DND-41 (cell line): Measurements from ENCODE around the gene SOX3.

Experiments
- ATAC-seq: fragments of 200-7000 bp; cut with Tn5 transposase; 3 replicates; pipeline ENCODE4 v1.9.1; 2021; ENCODE audit warnings: low read depth; ENCODE audit not compliant: insufficient read depth
- DNase-seq: peaks from one replicate; pipeline ENCODE4 v3.0.0-alpha.2; 2020
- H2AFZ ChIP-seq: 2 replicates; pipeline ENCODE4 v1.6.0; 2012; ENCODE audit warnings: low read depth, low read length
- H3K27ac ChIP-seq: 2 replicates; pipeline ENCODE4 v1.5.1; 2012; ENCODE audit warnings: low read length, inconsistent platforms
- H3K27me3 ChIP-seq: fragments of 200-600 bp; sonication (generic); 2 replicates; pipeline ENCODE4 v1.6.0; 2012; ENCODE audit warnings: low read length, mild to moderate bottlenecking, inconsistent platforms; ENCODE audit not compliant: insufficient read depth, poor library complexity
- H3K36me3 ChIP-seq: 2 replicates; pipeline ENCODE4 v1.5.1; 2012; ENCODE audit warnings: low read length, inconsistent platforms; ENCODE audit not compliant: insufficient read depth
- H3K4me1 ChIP-seq: 2 replicates; pipeline ENCODE4 v1.5.1; 2012; ENCODE audit warnings: mild to moderate bottlenecking, low read length; ENCODE audit not compliant: insufficient read depth
- H3K4me2 ChIP-seq: 2 replicates; pipeline ENCODE4 v1.6.0; 2012; ENCODE audit warnings: mild to moderate bottlenecking, moderate library complexity, low read length, inconsistent platforms; ENCODE audit not compliant: insufficient read depth
- H3K4me3 ChIP-seq, 2 experiments: fragments of 200-600 bp in 1 of 2; shearing (Covaris generic) in 1 of 2; 2 replicates each; pipeline ENCODE4 v1.5.1; 2012 to 2016; ENCODE audit warnings: inconsistent platforms in 2 of 2, low read length in 2 of 2, mild to moderate bottlenecking in 2 of 2, low read depth in 1 of 2, moderate library complexity in 1 of 2
- H3K79me2 ChIP-seq: 2 replicates; pipeline ENCODE4 v1.6.0; 2012; ENCODE audit warnings: low read length, inconsistent platforms; ENCODE audit not compliant: insufficient read depth
- H3K9ac ChIP-seq: 2 replicates; pipeline ENCODE4 v1.6.0; 2012; ENCODE audit warnings: low read depth, mild to moderate bottlenecking, inconsistent platforms, low read length, moderate library complexity
- H3K9me3 ChIP-seq: 2 replicates; pipeline ENCODE4 v1.5.1; 2012; ENCODE audit warnings: low read length, moderate library complexity, mild to moderate bottlenecking, inconsistent platforms; ENCODE audit not compliant: insufficient read depth, severe bottlenecking
- H4K20me1 ChIP-seq: 2 replicates; pipeline ENCODE4 v1.6.0; 2012; ENCODE audit warnings: low read length; ENCODE audit not compliant: insufficient read depth
- CTCF ChIP-seq: IDR thresholded peaks from 2 replicates; pipeline ENCODE4 v1.5.1; 2012; ENCODE audit warnings: borderline replicate concordance, low read length, moderate library complexity, mild to moderate bottlenecking; ENCODE audit not compliant: poor library complexity, severe bottlenecking; ENCODE audit errors: extremely low read depth
- EZH2 ChIP-seq: IDR thresholded peaks from 3 replicates; pipeline ENCODE4 v1.6.1; 2012; ENCODE audit warnings: borderline replicate concordance, low read depth, mild to moderate bottlenecking, moderate library complexity, low read length, inconsistent platforms; ENCODE audit not compliant: severe bottlenecking

Gene SOX3

GRCh38 chrX:140501940-140502468 lies 2.9 kb downstream of the SOX3 start:
- H3K4me3 ChIP-seq, result no peak overlapping the region
- no peaks in the 10 kb centered on the region for H3K4me1 ChIP-seq
- no peak overlapping the region for H3K27ac ChIP-seq
- no peak overlapping the region for H3K9ac ChIP-seq
- H3K9me3 ChIP-seq, result no peaks in the 10 kb centered on the region
- no peak for TF ChIP-seq EZH2
- TF ChIP-seq CTCF, result no peak
- H3K79me2 ChIP-seq, result no peaks in the 10 kb centered on the region
- no peaks in the 10 kb centered on the region for H4K20me1 ChIP-seq
- DNase-seq (no peak), ATAC-seq (no peak)
- H3K27me3 ChIP-seq, result no peaks in the 10 kb centered on the region
- H3K36me3 ChIP-seq, result no peaks in the 10 kb centered on the region
- H2AFZ ChIP-seq, result no peak overlapping the region
- H3K4me2 ChIP-seq, result no peak overlapping the region

- no peaks in the 10 kb centered on the region for H3K79me2 ChIP-seq
- H3K9me3 ChIP-seq, result no peaks in the 10 kb centered on the region
- H3K27me3 ChIP-seq, result no peaks in the 10 kb centered on the region
- no peak overlapping the region for H2AFZ ChIP-seq
- H3K36me3 ChIP-seq, result no peaks in the 10 kb centered on the region
- H3K4me3 ChIP-seq, result no peak overlapping the region
- no peak overlapping the region for H3K9ac ChIP-seq
- no peaks in the 10 kb centered on the region for H3K4me1 ChIP-seq
- no peak overlapping the region for H3K27ac ChIP-seq
- DNase-seq, result no peak
- no peak for TF ChIP-seq EZH2
- no peak for TF ChIP-seq CTCF
- H4K20me1 ChIP-seq, result no peaks in the 10 kb centered on the region
- H3K4me2 ChIP-seq, result no peak overlapping the region
- no peak for ATAC-seq
Measured at GRCh38 chrX:140501321-140501720, 3.5 kb downstream of the SOX3 start.

DNA sequence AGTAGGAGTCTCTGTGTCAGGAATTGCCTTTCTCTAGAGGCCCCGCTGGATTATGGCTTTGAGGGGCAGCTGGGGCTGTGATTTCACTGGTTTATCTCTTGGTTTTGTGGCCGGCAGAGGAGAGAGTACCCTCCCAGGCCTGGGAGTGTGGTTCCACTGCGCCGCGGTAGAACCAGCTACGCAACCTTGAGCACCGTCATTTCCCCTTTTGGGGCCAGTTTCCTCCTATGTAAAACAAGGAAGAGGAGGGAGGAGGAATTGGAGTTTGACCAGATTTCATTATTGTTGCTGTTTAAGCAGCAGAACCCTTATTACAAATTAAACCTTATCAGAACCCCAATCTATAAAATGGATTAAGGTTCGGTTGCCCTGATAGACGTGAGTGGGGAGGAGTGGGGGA lies 4.4 kb downstream of the SOX3 start:
- Histone ChIP-seq H3K36me3 (no peaks in the 10 kb centered on the region), H3K27ac (no peak overlapping the region), H3K9me3 (no peaks in the 10 kb centered on the region), H3K4me1 (no peaks in the 10 kb centered on the region), H3K27me3 (no peaks in the 10 kb centered on the region), H3K4me3 (no peak overlapping the region), H3K79me2 (no peaks in the 10 kb centered on the region), H2AFZ (no peak overlapping the region), H4K20me1 (no peaks in the 10 kb centered on the region), H3K4me2 (no peak overlapping the region), H3K9ac (no peak overlapping the region)
- ATAC-seq (no peak), DNase-seq (no peak)
- no peak for TF ChIP-seq CTCF
- TF ChIP-seq EZH2, result no peak

GRCh38 chrX:140495739-140496138 lies 9.1 kb downstream of the SOX3 start:
- H3K4me2 ChIP-seq, result no peak overlapping the region
- ATAC-seq (no peak), DNase-seq (no peak)
- no peaks in the 10 kb centered on the region for H3K79me2 ChIP-seq
- no peak overlapping the region for H3K4me3 ChIP-seq
- no peaks in the 10 kb centered on the region for H3K27me3 ChIP-seq
- TF ChIP-seq EZH2 (no peak), CTCF (no peak)
- H3K9ac ChIP-seq, result no peak overlapping the region
- no peaks in the 10 kb centered on the region for H3K9me3 ChIP-seq
- no peak overlapping the region for H2AFZ ChIP-seq
- no peak overlapping the region for H3K27ac ChIP-seq
- H4K20me1 ChIP-seq, result no peaks in the 10 kb centered on the region
- H3K36me3 ChIP-seq, result no peaks in the 10 kb centered on the region
- H3K4me1 ChIP-seq, result no peaks in the 10 kb centered on the region
